ENCODE results near the gene LONRF3. TPM values are rescaled to one million over a fixed set of nuclear protein-coding genes. Genes with fewer than 3 reads are reported as not detected.

LONRF3 gene
- total RNA-seq, 1 experiment from 2014 or later: not detected

DNA sequence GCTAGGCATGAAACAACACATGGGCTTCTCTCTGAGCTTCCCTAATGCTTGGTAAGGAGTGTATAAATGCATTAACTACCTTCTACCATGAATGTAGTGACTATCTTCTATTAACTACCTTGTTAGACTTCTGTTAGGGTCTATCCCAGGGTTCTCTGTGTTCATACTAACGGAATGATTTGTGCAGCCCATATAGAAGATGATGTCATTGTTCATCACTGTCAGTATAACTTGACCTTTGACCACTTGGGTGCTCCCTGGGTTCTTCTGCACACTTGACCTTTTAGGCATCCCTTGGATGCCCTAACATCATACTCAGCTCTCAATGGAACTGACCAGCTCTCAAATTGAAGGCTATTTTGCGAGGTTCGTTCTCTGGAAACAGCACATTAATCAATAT lies 67.6 kb downstream of the LONRF3 start (continued):
- TF ChIP-seq, protein P1, sequence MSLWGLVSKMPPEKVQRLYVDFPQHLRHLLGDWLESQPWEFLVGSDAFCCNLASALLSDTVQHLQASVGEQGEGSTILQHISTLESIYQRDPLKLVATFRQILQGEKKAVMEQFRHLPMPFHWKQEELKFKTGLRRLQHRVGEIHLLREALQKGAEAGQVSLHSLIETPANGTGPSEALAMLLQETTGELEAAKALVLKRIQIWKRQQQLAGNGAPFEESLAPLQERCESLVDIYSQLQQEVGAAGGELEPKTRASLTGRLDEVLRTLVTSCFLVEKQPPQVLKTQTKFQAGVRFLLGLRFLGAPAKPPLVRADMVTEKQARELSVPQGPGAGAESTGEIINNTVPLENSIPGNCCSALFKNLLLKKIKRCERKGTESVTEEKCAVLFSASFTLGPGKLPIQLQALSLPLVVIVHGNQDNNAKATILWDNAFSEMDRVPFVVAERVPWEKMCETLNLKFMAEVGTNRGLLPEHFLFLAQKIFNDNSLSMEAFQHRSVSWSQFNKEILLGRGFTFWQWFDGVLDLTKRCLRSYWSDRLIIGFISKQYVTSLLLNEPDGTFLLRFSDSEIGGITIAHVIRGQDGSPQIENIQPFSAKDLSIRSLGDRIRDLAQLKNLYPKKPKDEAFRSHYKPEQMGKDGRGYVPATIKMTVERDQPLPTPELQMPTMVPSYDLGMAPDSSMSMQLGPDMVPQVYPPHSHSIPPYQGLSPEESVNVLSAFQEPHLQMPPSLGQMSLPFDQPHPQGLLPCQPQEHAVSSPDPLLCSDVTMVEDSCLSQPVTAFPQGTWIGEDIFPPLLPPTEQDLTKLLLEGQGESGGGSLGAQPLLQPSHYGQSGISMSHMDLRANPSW (CRISPR knock-in tag; conservative IDR thresholded peaks at IDR 0.05; ENCODE audit: low read depth): no peak
- TF ChIP-seq CBFB (CRISPR knock-in tag; IDR thresholded peaks at IDR 0.05; ENCODE audit: low read depth) (no peak), NFYB (CRISPR knock-in tag; conservative IDR thresholded peaks at IDR 0.05; ENCODE audit: low read depth) (no peak), SOX15 (CRISPR knock-in tag; IDR thresholded peaks at IDR 0.05) (no peak), EMX1 (CRISPR knock-in tag; IDR thresholded peaks at IDR 0.05) (no peak), FOXJ3 (CRISPR knock-in tag; IDR thresholded peaks at IDR 0.05; ENCODE audit: borderline replicate concordance) (no peak), ZNF317 (CRISPR knock-in tag; IDR thresholded peaks at IDR 0.05; ENCODE audit: borderline replicate concordance, low read depth) (no peak), NFE2L1 (CRISPR knock-in tag; IDR thresholded peaks at IDR 0.05) (no peak), ZNF671 (CRISPR knock-in tag; IDR thresholded peaks at IDR 0.05) (no peak), FOXK1 (CRISPR knock-in tag; IDR thresholded peaks at IDR 0.05) (no peak), ELF4 (CRISPR knock-in tag; IDR thresholded peaks at IDR 0.05; ENCODE audit: low read depth) (no peak), GABPB1 (CRISPR knock-in tag; IDR thresholded peaks at IDR 0.05) (no peak)

DNA sequence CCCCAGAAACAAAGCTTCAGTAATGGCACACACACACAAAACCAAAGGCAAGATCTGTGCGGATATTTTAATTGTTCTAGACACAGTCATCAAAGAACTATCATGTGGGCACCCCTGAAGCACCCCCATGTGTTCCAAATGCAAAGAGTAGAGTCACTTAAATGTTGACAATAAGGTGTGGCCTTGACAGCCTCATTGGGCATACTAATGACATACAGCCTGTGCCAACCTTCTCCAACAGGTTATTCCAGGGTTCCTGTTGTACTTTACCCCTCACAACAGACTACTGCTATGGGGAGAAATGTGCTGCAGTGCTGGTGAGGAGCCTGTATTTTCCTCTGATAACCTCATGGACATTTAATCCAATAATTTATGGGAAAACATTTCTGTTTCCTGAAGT lies 68.6 kb downstream of the LONRF3 start:
- H3K9me3 Mint-ChIP-seq: no peaks in the 10 kb centered on the region
- peaks cover 4% of the 10 kb centered on the region; the same call in 1 of the 2 replicates for H3K4me1 Mint-ChIP-seq
- H3K36me3 Mint-ChIP-seq: no peaks in the 10 kb centered on the region
- POLR2A ChIA-PET: no interaction called here
- TF ChIP-seq ZBTB21 (CRISPR knock-in tag; IDR thresholded peaks at IDR 0.05; ENCODE audit: borderline replicate concordance): no peak
- no peak for TF ChIP-seq ZNF423 (CRISPR knock-in tag; IDR thresholded peaks at IDR 0.05)
- no peak for TF ChIP-seq OVOL2 (CRISPR knock-in tag; IDR thresholded peaks at IDR 0.05; ENCODE audit: borderline replicate concordance)
- TF ChIP-seq, protein P2, sequence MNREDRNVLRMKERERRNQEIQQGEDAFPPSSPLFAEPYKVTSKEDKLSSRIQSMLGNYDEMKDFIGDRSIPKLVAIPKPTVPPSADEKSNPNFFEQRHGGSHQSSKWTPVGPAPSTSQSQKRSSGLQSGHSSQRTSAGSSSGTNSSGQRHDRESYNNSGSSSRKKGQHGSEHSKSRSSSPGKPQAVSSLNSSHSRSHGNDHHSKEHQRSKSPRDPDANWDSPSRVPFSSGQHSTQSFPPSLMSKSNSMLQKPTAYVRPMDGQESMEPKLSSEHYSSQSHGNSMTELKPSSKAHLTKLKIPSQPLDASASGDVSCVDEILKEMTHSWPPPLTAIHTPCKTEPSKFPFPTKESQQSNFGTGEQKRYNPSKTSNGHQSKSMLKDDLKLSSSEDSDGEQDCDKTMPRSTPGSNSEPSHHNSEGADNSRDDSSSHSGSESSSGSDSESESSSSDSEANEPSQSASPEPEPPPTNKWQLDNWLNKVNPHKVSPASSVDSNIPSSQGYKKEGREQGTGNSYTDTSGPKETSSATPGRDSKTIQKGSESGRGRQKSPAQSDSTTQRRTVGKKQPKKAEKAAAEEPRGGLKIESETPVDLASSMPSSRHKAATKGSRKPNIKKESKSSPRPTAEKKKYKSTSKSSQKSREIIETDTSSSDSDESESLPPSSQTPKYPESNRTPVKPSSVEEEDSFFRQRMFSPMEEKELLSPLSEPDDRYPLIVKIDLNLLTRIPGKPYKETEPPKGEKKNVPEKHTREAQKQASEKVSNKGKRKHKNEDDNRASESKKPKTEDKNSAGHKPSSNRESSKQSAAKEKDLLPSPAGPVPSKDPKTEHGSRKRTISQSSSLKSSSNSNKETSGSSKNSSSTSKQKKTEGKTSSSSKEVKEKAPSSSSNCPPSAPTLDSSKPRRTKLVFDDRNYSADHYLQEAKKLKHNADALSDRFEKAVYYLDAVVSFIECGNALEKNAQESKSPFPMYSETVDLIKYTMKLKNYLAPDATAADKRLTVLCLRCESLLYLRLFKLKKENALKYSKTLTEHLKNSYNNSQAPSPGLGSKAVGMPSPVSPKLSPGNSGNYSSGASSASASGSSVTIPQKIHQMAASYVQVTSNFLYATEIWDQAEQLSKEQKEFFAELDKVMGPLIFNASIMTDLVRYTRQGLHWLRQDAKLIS (CRISPR knock-in tag; IDR thresholded peaks at IDR 0.05; ENCODE audit: borderline replicate concordance): no peak
- TF ChIP-seq ZNF263 (CRISPR knock-in tag; IDR thresholded peaks at IDR 0.05; ENCODE audit: low read depth): no peak
- TF ChIP-seq, protein P3, sequence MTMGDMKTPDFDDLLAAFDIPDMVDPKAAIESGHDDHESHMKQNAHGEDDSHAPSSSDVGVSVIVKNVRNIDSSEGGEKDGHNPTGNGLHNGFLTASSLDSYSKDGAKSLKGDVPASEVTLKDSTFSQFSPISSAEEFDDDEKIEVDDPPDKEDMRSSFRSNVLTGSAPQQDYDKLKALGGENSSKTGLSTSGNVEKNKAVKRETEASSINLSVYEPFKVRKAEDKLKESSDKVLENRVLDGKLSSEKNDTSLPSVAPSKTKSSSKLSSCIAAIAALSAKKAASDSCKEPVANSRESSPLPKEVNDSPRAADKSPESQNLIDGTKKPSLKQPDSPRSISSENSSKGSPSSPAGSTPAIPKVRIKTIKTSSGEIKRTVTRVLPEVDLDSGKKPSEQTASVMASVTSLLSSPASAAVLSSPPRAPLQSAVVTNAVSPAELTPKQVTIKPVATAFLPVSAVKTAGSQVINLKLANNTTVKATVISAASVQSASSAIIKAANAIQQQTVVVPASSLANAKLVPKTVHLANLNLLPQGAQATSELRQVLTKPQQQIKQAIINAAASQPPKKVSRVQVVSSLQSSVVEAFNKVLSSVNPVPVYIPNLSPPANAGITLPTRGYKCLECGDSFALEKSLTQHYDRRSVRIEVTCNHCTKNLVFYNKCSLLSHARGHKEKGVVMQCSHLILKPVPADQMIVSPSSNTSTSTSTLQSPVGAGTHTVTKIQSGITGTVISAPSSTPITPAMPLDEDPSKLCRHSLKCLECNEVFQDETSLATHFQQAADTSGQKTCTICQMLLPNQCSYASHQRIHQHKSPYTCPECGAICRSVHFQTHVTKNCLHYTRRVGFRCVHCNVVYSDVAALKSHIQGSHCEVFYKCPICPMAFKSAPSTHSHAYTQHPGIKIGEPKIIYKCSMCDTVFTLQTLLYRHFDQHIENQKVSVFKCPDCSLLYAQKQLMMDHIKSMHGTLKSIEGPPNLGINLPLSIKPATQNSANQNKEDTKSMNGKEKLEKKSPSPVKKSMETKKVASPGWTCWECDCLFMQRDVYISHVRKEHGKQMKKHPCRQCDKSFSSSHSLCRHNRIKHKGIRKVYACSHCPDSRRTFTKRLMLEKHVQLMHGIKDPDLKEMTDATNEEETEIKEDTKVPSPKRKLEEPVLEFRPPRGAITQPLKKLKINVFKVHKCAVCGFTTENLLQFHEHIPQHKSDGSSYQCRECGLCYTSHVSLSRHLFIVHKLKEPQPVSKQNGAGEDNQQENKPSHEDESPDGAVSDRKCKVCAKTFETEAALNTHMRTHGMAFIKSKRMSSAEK (CRISPR knock-in tag; IDR thresholded peaks at IDR 0.05; ENCODE audit: borderline replicate concordance): no peak
- TF ChIP-seq, protein P4, sequence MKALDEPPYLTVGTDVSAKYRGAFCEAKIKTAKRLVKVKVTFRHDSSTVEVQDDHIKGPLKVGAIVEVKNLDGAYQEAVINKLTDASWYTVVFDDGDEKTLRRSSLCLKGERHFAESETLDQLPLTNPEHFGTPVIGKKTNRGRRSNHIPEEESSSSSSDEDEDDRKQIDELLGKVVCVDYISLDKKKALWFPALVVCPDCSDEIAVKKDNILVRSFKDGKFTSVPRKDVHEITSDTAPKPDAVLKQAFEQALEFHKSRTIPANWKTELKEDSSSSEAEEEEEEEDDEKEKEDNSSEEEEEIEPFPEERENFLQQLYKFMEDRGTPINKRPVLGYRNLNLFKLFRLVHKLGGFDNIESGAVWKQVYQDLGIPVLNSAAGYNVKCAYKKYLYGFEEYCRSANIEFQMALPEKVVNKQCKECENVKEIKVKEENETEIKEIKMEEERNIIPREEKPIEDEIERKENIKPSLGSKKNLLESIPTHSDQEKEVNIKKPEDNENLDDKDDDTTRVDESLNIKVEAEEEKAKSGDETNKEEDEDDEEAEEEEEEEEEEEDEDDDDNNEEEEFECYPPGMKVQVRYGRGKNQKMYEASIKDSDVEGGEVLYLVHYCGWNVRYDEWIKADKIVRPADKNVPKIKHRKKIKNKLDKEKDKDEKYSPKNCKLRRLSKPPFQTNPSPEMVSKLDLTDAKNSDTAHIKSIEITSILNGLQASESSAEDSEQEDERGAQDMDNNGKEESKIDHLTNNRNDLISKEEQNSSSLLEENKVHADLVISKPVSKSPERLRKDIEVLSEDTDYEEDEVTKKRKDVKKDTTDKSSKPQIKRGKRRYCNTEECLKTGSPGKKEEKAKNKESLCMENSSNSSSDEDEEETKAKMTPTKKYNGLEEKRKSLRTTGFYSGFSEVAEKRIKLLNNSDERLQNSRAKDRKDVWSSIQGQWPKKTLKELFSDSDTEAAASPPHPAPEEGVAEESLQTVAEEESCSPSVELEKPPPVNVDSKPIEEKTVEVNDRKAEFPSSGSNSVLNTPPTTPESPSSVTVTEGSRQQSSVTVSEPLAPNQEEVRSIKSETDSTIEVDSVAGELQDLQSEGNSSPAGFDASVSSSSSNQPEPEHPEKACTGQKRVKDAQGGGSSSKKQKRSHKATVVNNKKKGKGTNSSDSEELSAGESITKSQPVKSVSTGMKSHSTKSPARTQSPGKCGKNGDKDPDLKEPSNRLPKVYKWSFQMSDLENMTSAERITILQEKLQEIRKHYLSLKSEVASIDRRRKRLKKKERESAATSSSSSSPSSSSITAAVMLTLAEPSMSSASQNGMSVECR (CRISPR knock-in tag; IDR thresholded peaks at IDR 0.05; ENCODE audit: borderline replicate concordance): no peak
- no peak overlapping the region for H3K27ac Mint-ChIP-seq
- ATAC-seq (no peak), DNase-seq (ENCODE audit: low spot score) (no peak)
- H3K4me3 Mint-ChIP-seq: no peak overlapping the region
- CTCF ChIA-PET: no interaction called here
- no peaks in the 10 kb centered on the region; the same call in 1 of the 2 replicates for H3K27me3 Mint-ChIP-seq (ENCODE audit: low read depth)
